ENCODE results near the gene C6orf62. TPM values are rescaled to one million over a fixed set of nuclear protein-coding genes. Genes with fewer than 3 reads are reported as not detected.

C6orf62 gene
- total RNA-seq, 2 experiments from 2014 or later = 155 to 156 TPM

DNA sequence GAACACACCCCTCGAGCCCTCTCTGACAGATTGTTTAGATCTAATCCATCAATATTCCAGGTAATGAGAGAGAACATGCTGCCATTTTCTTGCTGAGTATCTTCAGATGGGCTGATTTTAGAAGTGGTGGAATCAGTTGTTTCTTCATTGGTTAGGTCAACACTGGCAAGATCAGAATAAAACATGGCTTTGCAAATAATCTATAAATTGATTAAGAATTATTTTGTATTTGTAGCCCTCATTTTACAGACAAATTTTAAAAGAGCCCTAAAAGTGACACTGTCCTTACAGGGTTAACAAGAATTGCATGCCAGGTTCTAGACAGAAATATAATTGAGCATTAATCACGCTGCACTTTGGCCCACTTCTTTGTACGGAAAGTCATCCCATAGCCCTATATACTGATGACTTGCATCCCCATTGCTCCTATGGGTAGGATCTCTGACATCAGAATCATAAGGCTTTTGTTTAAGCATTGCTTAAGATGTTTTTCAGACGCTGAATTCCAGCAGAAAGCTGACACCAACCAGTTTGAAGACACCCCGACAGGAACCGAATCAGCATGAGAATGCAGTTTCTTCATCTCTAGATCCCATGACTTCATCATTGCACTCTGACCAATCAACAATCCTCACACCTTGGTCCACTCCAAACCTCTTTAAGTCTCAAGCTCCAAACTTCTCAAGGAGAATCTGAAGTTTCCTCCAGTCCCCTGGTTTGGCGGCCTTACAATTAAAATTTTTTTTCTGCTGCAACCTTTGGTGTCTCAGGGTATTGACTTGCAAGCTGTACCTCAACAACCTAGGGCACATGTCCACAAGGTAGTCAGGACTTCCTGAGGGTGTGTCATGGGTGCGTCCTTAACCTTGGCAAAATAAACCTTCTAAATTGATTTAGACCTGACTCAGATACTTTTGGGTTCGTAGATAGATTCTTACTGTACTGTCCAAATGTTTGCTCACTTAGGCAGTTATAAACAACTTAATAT, 60.1 kb downstream of the C6orf62 start:
- H3K4me3 Mint-ChIP-seq = no peak overlapping the region
- no peak overlapping the region for H3K27ac Mint-ChIP-seq
- DNase-seq = no peak
- peaks cover 30% of the 10 kb centered on the region for H3K4me1 Mint-ChIP-seq
- ChIA-PET POLR2A (no interaction called here), CTCF (no interaction called here)
- no peaks in the 10 kb centered on the region for H3K27me3 Mint-ChIP-seq
- peaks cover 76% of the 10 kb centered on the region for H3K36me3 Mint-ChIP-seq (ENCODE audit: low read depth)
- H3K9me3 Mint-ChIP-seq = no peaks in the 10 kb centered on the region

DNA sequence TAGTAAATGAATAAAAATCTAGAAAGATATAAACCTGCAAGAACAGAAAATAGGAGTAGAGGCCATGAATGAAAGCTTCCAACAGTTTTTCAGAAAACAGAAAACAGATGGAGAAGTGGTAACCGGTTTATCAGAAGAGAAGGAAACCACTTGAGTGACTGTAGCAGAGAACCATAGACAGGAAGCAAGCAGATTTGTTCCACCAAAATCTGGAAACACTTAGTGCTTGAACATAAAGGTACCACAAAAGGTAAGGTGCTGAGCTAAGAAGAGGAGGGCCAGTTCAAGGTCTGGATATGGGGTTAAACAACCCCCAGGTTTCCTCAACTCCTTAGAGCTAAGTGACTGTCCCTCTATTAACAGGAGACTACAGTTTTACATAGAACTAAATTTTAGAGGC, 63.7 kb downstream of the C6orf62 start:
- CTCF ChIA-PET = interaction anchor here (1.0 to 1.3 kb wide), 2 partner anchors 9 to 71 kb away, joined by 3 to 5 read pairs; partner anchors contain the start of gene KIAA0319
- Mint-ChIP-seq H3K4me3 (no peak overlapping the region), H3K36me3 (ENCODE audit: low read depth) (peaks cover 72% of the 10 kb centered on the region), H3K4me1 (peaks cover 20% of the 10 kb centered on the region), H3K9me3 (no peaks in the 10 kb centered on the region), H3K27me3 (no peaks in the 10 kb centered on the region), H3K27ac (no peak overlapping the region)
- POLR2A ChIA-PET = interaction anchor here (1.4 to 2.5 kb wide), 2 partner anchors 9 to 10 kb away, joined by 4 to 15 read pairs; partner anchors contain the start of genes ACOT13, KIAA0319 and TDP2
- DNase-seq = no peak

Other genes with a start within 250 kb of the C6orf62 start
- gene GPLD1, start 229.6 kb downstream of the C6orf62 start, total RNA-seq = under 1 TPM; 0.18 to 0.20 TPM
- gene ALDH5A1, start 224.2 kb downstream of the C6orf62 start, total RNA-seq = 1 to 10 TPM; 2.5 to 3.7 TPM
- gene KIAA0319, start 73.0 kb downstream of the C6orf62 start, total RNA-seq = under 1 TPM in 1 of 2 experiments, not detected in 1; 0.10 TPM
- 10 to 100 TPM; 43.8 to 45.4 TPM for gene TDP2, start 52.3 kb downstream of the C6orf62 start, total RNA-seq
- 10 to 100 TPM; 19.9 to 21.1 TPM for gene ACOT13, start 52.1 kb downstream of the C6orf62 start, total RNA-seq
- 10 to 100 TPM; 67.6 to 69.0 TPM for gene GMNN, start 55.8 kb upstream of the C6orf62 start, total RNA-seq
- gene ARMH2, start 79.8 kb upstream of the C6orf62 start, total RNA-seq = 1 to 10 TPM; 1.2 to 1.5 TPM
- 100 to 1,000 TPM; 234 to 240 TPM for gene RIPOR2, start 216.8 kb upstream of the C6orf62 start, total RNA-seq

Data from activated CD4-positive, alpha-beta memory T cell treated with anti-CD3 and anti-CD28 coated beads, Interleukin-2, amount 10 ng/mL, durations not matched to agents 7 days and 5 days (primary cell).